NCI-H2029 treated with DMSO at 0.1 percent for 48 hours (cell line): ENCODE data around the gene AKR1A1.
"Not testable (repeated sequence)": the region's sequence is repeated elsewhere in the genome, so short reads cannot be mapped to it uniquely, and the experiment has no call there.

Source experiments
- DNase-seq: peaks from one replicate; lab custom pipeline; 2025; lab: John Stamatoyannopoulos, UW

AKR1A1 gene

GRCh38 chr1:45523516-45523915 lies 27.1 kb upstream of the AKR1A1 start:
- not testable (repeated sequence) for DNase-seq

GRCh38 chr1:45523975-45524374 lies 26.7 kb upstream of the AKR1A1 start:
- DNase-seq = not testable (repeated sequence)

GRCh38 chr1:45526135-45526644 lies 24.4 kb upstream of the AKR1A1 start:
- DNase-seq = peak; percentile 22

- no peak for DNase-seq
These were observed 19.9 kb upstream of the AKR1A1 start for GRCh38 chr1:45530632-45531135.

- no peak for DNase-seq
These were observed 18.8 kb upstream of the AKR1A1 start for GRCh38 chr1:45531873-45532272.

GRCh38 chr1:45535988-45536766 lies 14.4 kb upstream of the AKR1A1 start:
- no peak for DNase-seq

GRCh38 chr1:45536886-45537285 lies 13.7 kb upstream of the AKR1A1 start:
- DNase-seq = no peak

GRCh38 chr1:45541193-45541592 lies 9.4 kb upstream of the AKR1A1 start:
- no peak for DNase-seq

- DNase-seq = no peak
These were observed 8.0 kb upstream of the AKR1A1 start for GRCh38 chr1:45542591-45542990.

GRCh38 chr1:45543581-45544417 lies 6.8 kb upstream of the AKR1A1 start:
- no peak for DNase-seq

GRCh38 chr1:45544530-45544929 lies 6.1 kb upstream of the AKR1A1 start:
- DNase-seq = no peak

GRCh38 chr1:45545019-45545493 lies 5.6 kb upstream of the AKR1A1 start:
- no peak for DNase-seq

GRCh38 chr1:45545553-45546310 lies 4.9 kb upstream of the AKR1A1 start:
- DNase-seq = no peak

GRCh38 chr1:45551684-45552083 lies 1.1 kb downstream of the AKR1A1 start:
- no peak for DNase-seq

GRCh38 chr1:45552331-45552730 lies 1.7 kb downstream of the AKR1A1 start:
- peak; percentile 98 for DNase-seq

- no peak for DNase-seq
These were observed 3.6 kb downstream of the AKR1A1 start for GRCh38 chr1:45554198-45554597.

GRCh38 chr1:45557422-45557944 lies 6.9 kb downstream of the AKR1A1 start:
- no peak for DNase-seq

GRCh38 chr1:45563843-45564242 lies 13.2 kb downstream of the AKR1A1 start:
- DNase-seq = no peak

GRCh38 chr1:45566722-45567121 lies 16.1 kb downstream of the AKR1A1 start:
- DNase-seq = no peak

- DNase-seq = no peak
These were observed 17.3 kb downstream of the AKR1A1 start for GRCh38 chr1:45567911-45568310.

GRCh38 chr1:45568421-45568820 lies 17.8 kb downstream of the AKR1A1 start:
- DNase-seq = no peak

- DNase-seq = no peak
These were observed 18.9 kb downstream of the AKR1A1 start for GRCh38 chr1:45569571-45569961.
